CD14-positive monocyte (primary cell): ENCODE data around the gene TTC33. TPM values are rescaled to one million over a fixed set of nuclear protein-coding genes. Genes with fewer than 3 reads are reported as not detected.
A peak's percentile ranks its signal among the peaks of the same experiment; 100 is the strongest.

Experiments
- DNase-seq, 3 donors: peaks; one replicate each; pipeline ENCODE4 v3.0.0-alpha.2; 2011 to 2022
- H2AFZ ChIP-seq: 2 replicates; pipeline ENCODE4 v1.6.0; 2012; ENCODE audit warnings: mild to moderate bottlenecking, low read depth, low read length, inconsistent platforms; ENCODE audit not compliant: insufficient read depth, poor library complexity, severe bottlenecking
- H3K27ac ChIP-seq, 2 donors: 1 replicate in 1 of 2; 2 replicates in 1 of 2; pipeline ENCODE4 v1.5.1; 2012 to 2013; ENCODE audit warnings: low read length in 2 of 2, control low read depth in 1 of 2, inconsistent platforms in 1 of 2, low read depth in 1 of 2, mild to moderate bottlenecking in 1 of 2
- H3K27me3 ChIP-seq, 2 donors: one replicate each; pipeline versions ENCODE4 v1.6.0 to v1.6.1; 2011 to 2013; ENCODE audit warnings: low read length in 2 of 2; ENCODE audit not compliant: control insufficient read depth in 2 of 2, insufficient read depth in 2 of 2
- H3K36me3 ChIP-seq, 2 donors: replicated peaks in 1 of 2; 1 replicate in 1 of 2; 2 replicates in 1 of 2; pipeline versions ENCODE4 v1.5.1 to v1.6.1; 2012 to 2013; ENCODE audit warnings: low read length in 2 of 2, control low read depth in 1 of 2, inconsistent platforms in 1 of 2, mild to moderate bottlenecking in 1 of 2; ENCODE audit not compliant: insufficient read depth in 2 of 2, control insufficient read depth in 1 of 2
- H3K4me1 ChIP-seq, 2 donors: 1 replicate in 1 of 2; 2 replicates in 1 of 2; pipeline versions ENCODE4 v1.5.1 to v1.6.1; 2012 to 2013; ENCODE audit warnings: low read length in 2 of 2, control low read depth in 1 of 2, inconsistent platforms in 1 of 2, mild to moderate bottlenecking in 1 of 2, moderate library complexity in 1 of 2; ENCODE audit not compliant: insufficient read depth in 2 of 2, control insufficient read depth in 1 of 2
- H3K4me2 ChIP-seq: replicated peaks from 2 replicates; pipeline ENCODE3; 2012; ENCODE audit warnings: low read length, moderate library complexity, mild to moderate bottlenecking; ENCODE audit not compliant: poor library complexity, severe bottlenecking; ENCODE audit errors: extremely low read depth
- H3K4me3 ChIP-seq, 3 experiments: fragments of 200-600 bp in 1 of 3; sonication (generic) in 1 of 3; replicated peaks in 1 of 3; 1 replicate in 2 of 3; 2 replicates in 1 of 3; pipeline ENCODE4 v1.5.1; 2011 to 2013; ENCODE audit warnings: low read length in 3 of 3, mild to moderate bottlenecking in 3 of 3, control low read depth in 2 of 3, low read depth in 2 of 3, inconsistent platforms in 1 of 3, moderate library complexity in 1 of 3
- H3K79me2 ChIP-seq: 2 replicates; pipeline ENCODE4 v1.6.0; 2012; ENCODE audit warnings: mild to moderate bottlenecking, control low read depth, inconsistent platforms, low read length, moderate library complexity; ENCODE audit not compliant: insufficient read depth
- H3K9ac ChIP-seq: 2 replicates; pipeline ENCODE4 v1.6.0; 2017; ENCODE audit warnings: low read length, mild to moderate bottlenecking; ENCODE audit not compliant: insufficient read depth, poor library complexity, severe bottlenecking
- H3K9me3 ChIP-seq, 2 donors: replicated peaks in 1 of 2; 1 replicate in 1 of 2; 2 replicates in 1 of 2; pipeline versions ENCODE4 v1.5.1 to v1.6.1; 2012 to 2013; ENCODE audit warnings: low read length in 2 of 2, control low read depth in 1 of 2; ENCODE audit not compliant: control insufficient read depth in 1 of 2, insufficient read depth in 1 of 2
- H4K20me1 ChIP-seq: 2 replicates; pipeline ENCODE4 v1.6.0; 2012; ENCODE audit warnings: mild to moderate bottlenecking, low read length, control low read depth, moderate library complexity; ENCODE audit not compliant: insufficient read depth
- H3K27ac Mint-ChIP-seq, 7 donors: one replicate each; pipeline ENCODE4 v1.8.0; 2020; ENCODE audit warnings: mild to moderate bottlenecking in 7 of 7, mixed read lengths in 7 of 7, moderate library complexity in 6 of 7, inconsistent platforms in 2 of 7
- H3K27me3 Mint-ChIP-seq, 3 donors: one replicate each; pipeline ENCODE4 v1.8.0; 2021 to 2022; ENCODE audit warnings: low read depth in 3 of 3, mild to moderate bottlenecking in 3 of 3, mixed read lengths in 3 of 3, moderate library complexity in 3 of 3, inconsistent platforms in 1 of 3
- H3K36me3 Mint-ChIP-seq, 2 donors: one replicate each; pipeline ENCODE4 v1.8.0; 2020; ENCODE audit warnings: mixed read lengths in 2 of 2, inconsistent platforms in 1 of 2, mild to moderate bottlenecking in 1 of 2
- H3K4me1 Mint-ChIP-seq: one replicate; pipeline ENCODE4 v1.8.0; 2020; ENCODE audit warnings: mild to moderate bottlenecking, mixed read lengths
- H3K4me3 Mint-ChIP-seq, 2 donors: one replicate each; pipeline ENCODE4 v1.8.0; 2020; ENCODE audit warnings: mild to moderate bottlenecking in 2 of 2, mixed read lengths in 2 of 2, moderate library complexity in 1 of 2
- H3K9me3 Mint-ChIP-seq, 7 donors: one replicate each; pipeline ENCODE4 v1.8.0; 2020 to 2022; ENCODE audit warnings: mixed read lengths in 7 of 7, mild to moderate bottlenecking in 6 of 7, moderate library complexity in 6 of 7, inconsistent platforms in 2 of 7
- WGBS: methylation state at CpG from one replicate; pipeline ENCODE4 v1.1.5; 2013; ENCODE audit warnings: missing lambda C conversion rate; ENCODE audit not compliant: insufficient coverage; 5-methylcytosine and 5-hydroxymethylcytosine counted together
- intact Hi-C, 2 donors: fragments of 100-400 bp; cut with micrococcal nuclease; formaldehyde crosslinking; loops; one replicate each; pipeline versions ENCODE4 v1.15.0 to v1.15.1; 2023
- polyA plus RNA-seq, 3 donors: library from polyadenylated mRNA; depleted of rRNA in 1 of 3; unstranded in 2 of 3; stranded (reverse) in 1 of 3; fragments of 300-500 nt in 2 of 3; fragments of >200 nt in 1 of 3; fragmentation: Illumina TruSeq in 2 of 3; gene quantifications; 1 replicate in 2 of 3; 2 replicates in 1 of 3; pipeline ENCODE4 v1.2.3, GENCODE V29; 2012 to 2021
- TF ChIP-seq, protein P1 (sequence below): fragments of 200-600 bp; IDR thresholded peaks from one replicate; pipeline ENCODE4 v1.8.0; 2022; ENCODE audit warnings: antibody characterized with exemption, mild to moderate bottlenecking

The TTC33 gene
- polyA plus RNA-seq, 3 donors, result 1.5 to 11.7 (median 9.4) TPM

GRCh38 chr5:40778133-40778532, 22.4 kb upstream of the TTC33 start:
- peak overlapping the region in 1 of 7 donors; percentile 40 for H3K27ac Mint-ChIP-seq
- Histone ChIP-seq H2AFZ (no peak overlapping the region), H3K9ac (no peak overlapping the region), H3K4me3 (no peak overlapping the region), H3K79me2 (peaks cover 60% of the 10 kb centered on the region), H3K36me3 (peaks cover 32 to 41% of the 10 kb centered on the region in 2 donors), H3K27me3 (no peaks in the 10 kb centered on the region), H3K4me1 (no peaks in the 10 kb centered on the region), H3K4me2 (no peak overlapping the region), H3K9me3 (no peaks in the 10 kb centered on the region), H4K20me1 (peaks cover 70% of the 10 kb centered on the region), H3K27ac (no peak overlapping the region)
- no peak overlapping the region for H3K4me3 Mint-ChIP-seq
- peaks cover 0 to 2% (median 0%) of the 10 kb centered on the region in 3 donors for H3K27me3 Mint-ChIP-seq
- H3K36me3 Mint-ChIP-seq, result peaks cover 30 to 44% of the 10 kb centered on the region in 2 donors
- H3K9me3 Mint-ChIP-seq, result no peaks in the 10 kb centered on the region
- peaks cover 36% of the 10 kb centered on the region for H3K4me1 Mint-ChIP-seq
- WGBS, result no CpG with 5 or more reads among the region's 1 CpG
- DNase-seq, result no peak
- intact Hi-C loops, result no loop called here
- TF ChIP-seq, protein P1, sequence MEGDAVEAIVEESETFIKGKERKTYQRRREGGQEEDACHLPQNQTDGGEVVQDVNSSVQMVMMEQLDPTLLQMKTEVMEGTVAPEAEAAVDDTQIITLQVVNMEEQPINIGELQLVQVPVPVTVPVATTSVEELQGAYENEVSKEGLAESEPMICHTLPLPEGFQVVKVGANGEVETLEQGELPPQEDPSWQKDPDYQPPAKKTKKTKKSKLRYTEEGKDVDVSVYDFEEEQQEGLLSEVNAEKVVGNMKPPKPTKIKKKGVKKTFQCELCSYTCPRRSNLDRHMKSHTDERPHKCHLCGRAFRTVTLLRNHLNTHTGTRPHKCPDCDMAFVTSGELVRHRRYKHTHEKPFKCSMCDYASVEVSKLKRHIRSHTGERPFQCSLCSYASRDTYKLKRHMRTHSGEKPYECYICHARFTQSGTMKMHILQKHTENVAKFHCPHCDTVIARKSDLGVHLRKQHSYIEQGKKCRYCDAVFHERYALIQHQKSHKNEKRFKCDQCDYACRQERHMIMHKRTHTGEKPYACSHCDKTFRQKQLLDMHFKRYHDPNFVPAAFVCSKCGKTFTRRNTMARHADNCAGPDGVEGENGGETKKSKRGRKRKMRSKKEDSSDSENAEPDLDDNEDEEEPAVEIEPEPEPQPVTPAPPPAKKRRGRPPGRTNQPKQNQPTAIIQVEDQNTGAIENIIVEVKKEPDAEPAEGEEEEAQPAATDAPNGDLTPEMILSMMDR, result no peak

- H3K4me1 ChIP-seq, result no peaks in the 10 kb centered on the region
- H3K27me3 ChIP-seq, result no peaks in the 10 kb centered on the region
- peaks cover 40 to 58% of the 10 kb centered on the region in 2 donors for H3K36me3 Mint-ChIP-seq
- H3K27me3 Mint-ChIP-seq, result peaks cover 0 to 3% (median 0%) of the 10 kb centered on the region in 3 donors
- H3K9me3 ChIP-seq, result no peaks in the 10 kb centered on the region
- peak overlapping the region in 1 of 2 donors; percentile 10 for H3K27ac ChIP-seq
- no peaks in the 10 kb centered on the region for H3K9me3 Mint-ChIP-seq
- no peak overlapping the region for H2AFZ ChIP-seq
- TF ChIP-seq, protein P1, result no peak
- no peak for DNase-seq
- peaks cover 45% of the 10 kb centered on the region for H3K79me2 ChIP-seq
- intact Hi-C loops, result no loop called here
- no peak overlapping the region for H3K9ac ChIP-seq
- WGBS, result no CpG with 5 or more reads among the region's 1 CpG
- H3K4me3 ChIP-seq, result no peak overlapping the region
- H3K36me3 ChIP-seq, result peaks cover 45 to 57% of the 10 kb centered on the region in 2 donors
- H3K27ac Mint-ChIP-seq, result no peak overlapping the region
- peaks cover 26% of the 10 kb centered on the region for H3K4me1 Mint-ChIP-seq
- H4K20me1 ChIP-seq, result peaks cover 54% of the 10 kb centered on the region
- H3K4me3 Mint-ChIP-seq, result no peak overlapping the region
- H3K4me2 ChIP-seq, result no peak overlapping the region
These were observed 20.9 kb upstream of the TTC33 start for GRCh38 chr5:40776658-40776977.
